SK-MEL-5 (cell line): ENCODE measurements around the gene ASAP2. TPM values are rescaled to one million over a fixed set of nuclear protein-coding genes. Genes with fewer than 3 reads are reported as not detected.

Experiments
- DNase-seq: peaks from one replicate; pipeline ENCODE4 v3.0.0-alpha.2; 2016; ENCODE audit warnings: low read depth, low spot score
- in situ Hi-C: cut with HindIII; loops from 2 replicates; pipeline ENCODE4 v1.10.0; 2016; ENCODE audit warnings: low sequenced_read_pairs, high pct_unique_total_duplicates, low pct_unique_long_range_greater_than_20kb
- polyA plus RNA-seq, 2 experiments: library from polyadenylated mRNA; depleted of rRNA; stranded (reverse); fragments of >200 nt; gene quantifications; 2 replicates each; pipeline ENCODE4 v1.2.3, GENCODE V29; 2015
- total RNA-seq: library from RNA; depleted of rRNA; stranded (reverse); fragments of >200 nt; shearing (Covaris generic); gene quantifications from 2 replicates; pipeline ENCODE4 v1.2.3, GENCODE V29; 2014; rRNA removed

ASAP2 gene
- total RNA-seq: 16.1 and 17.6 TPM in 2 replicates
- 18.8 and 26.4 TPM in 2 replicates for polyA plus RNA-seq (2015; cell fraction: cytosol; rRNA removed)
- polyA plus RNA-seq (2015; cell fraction: nucleus; rRNA removed): 36.2 and 40.4 TPM in 2 replicates

GRCh38 chr2:9205963-9206948 is at the start of gene ASAP2:
TSS of gene ASAP2 (plus strand) at chr2:9206812. CDS start at chr2:9207105, 293 bp downstream.
- in situ Hi-C loops: loop anchor here (5.0 kb wide), 1 partner anchor 64 kb away; no protein-coding TSS in a partner anchor
- DNase-seq: peak; percentile 69

DNA sequence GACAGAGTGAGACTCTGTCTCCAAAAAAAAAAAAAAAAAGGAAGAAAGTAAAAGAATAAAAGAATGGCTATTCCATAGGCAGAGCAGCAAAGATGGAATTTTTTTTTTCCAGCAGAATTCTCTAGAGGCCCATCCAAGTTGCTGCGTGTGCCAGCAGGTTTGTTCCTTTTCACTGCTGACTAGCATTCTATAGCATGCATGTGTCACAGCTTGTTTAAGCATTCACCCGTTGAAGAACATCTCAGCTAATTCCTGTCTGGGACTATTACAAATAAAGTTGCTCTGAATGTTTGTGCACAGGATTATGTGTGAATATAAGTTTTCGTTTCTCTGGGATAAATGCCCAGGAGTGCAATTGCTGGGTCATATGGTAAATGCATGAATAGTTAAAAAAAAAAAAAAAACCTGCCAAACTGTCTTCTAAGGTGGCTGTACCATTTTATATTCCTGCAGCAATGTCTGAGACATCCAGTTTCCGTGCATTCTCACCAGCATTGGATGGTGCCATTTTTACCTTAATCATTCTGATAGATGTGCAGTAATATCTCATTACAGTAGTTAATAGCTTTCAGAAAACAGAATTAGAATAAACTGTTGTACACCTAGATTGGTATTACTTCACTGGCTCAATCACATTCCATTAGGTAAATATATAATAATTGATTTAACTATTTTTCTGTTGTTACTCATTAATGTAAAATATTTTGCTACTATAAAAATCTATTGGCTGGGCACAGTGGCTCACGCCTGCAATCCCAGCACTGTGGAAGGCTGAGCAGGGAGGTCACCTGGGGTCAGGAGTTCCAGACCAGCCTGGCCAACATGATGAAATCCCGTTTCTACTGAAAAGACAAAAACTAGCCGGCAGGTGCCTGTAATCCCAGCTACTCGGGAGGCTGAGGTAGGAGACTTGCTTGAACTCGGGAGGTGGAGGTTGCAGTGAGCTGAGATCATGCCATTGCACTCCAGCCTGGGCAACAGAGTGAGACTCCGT is 47.5 kb upstream of the ASAP2 start:
- DNase-seq: peak; percentile 44
- in situ Hi-C loops: no loop called here

DNA sequence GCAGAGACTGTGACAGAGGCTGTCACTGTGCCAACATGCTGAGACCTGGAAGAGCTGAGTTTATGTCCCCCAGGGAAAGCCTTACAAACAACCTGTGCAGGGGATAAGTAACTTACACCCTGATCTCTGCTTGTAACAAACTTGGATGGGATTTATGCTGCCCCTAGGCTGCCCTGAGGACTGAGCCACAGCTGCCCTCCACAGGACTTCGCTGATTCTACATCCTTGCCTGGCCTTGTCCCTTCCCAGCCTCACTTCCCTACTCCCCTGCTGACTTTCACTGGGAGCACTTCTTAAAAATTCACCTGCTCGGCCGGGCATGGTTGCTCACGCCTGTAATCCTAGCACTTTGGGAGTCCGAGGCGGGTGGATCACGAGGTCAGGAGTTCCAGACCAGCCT is 45.9 kb upstream of the ASAP2 start:
- DNase-seq: no peak
- in situ Hi-C loops: no loop called here

DNA sequence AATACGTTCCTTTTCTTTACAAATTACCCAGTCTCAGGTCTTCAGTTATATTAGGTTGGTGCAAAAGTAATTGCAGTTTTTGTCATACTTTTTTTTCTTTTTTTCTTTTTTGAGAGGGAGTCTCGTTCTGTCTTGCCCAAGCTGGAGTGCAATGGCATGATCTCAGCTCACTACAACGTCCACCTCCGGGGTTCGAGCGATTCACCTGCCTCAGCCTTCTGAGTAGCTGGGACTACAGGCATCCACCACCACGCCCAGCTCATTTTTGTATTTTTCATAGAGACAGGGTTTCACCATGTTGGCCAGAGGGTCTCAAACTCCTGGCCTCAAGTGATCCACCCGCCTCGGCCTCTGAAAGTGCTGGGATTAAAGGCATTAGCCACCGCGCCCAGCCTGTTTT is 43.8 kb upstream of the ASAP2 start:
- no peak for DNase-seq
- in situ Hi-C loops: no loop called here

- DNase-seq: no peak
- in situ Hi-C loops: no loop called here
These were observed 43.1 kb upstream of the ASAP2 start for GRCh38 chr2:9163306-9164111.

DNA sequence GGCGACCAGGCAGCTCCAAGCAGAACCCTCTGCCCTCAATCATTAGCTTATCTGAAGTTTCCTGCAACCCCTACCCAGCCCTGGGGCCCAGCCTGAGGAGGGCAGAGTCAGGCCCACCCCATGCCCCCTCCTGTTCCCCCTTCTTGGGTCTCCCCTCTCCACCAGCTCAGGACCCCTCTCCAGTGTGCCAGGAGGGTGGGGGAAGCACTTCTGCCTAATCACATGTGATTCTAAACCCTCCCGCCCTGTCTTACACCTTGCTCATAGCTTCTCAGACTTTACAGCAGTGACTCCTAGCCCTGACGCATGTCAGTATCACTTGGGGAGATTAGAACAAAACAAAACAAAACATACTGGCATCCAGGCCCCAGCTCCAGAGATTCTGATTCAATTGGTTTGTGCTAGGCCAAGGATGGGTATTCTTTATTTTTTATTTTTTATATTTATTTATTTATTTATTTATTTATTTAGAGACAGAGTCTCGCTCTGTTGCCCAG is 42.5 kb upstream of the ASAP2 start:
- in situ Hi-C loops: no loop called here
- no peak for DNase-seq

DNA sequence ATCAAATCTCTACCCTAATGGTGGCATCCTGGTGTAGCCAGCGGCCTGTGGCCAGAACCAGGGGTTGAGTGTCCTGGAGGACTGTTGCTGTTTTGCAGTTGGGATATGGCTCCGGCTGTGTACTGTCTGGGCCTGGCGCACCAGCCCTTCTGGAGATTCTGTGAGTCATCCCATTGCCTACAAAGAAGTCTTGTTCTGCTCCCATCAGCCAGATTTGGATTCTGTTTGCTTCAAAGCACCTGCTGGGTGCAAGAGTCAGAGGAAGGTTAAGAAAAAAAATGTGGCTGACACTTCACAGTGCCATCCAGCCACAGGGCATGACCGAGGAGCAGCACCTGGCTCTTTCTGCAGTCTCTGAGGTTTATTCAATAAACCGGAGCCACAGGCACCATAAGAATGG is 41.0 kb upstream of the ASAP2 start:
- in situ Hi-C loops: no loop called here

DNA sequence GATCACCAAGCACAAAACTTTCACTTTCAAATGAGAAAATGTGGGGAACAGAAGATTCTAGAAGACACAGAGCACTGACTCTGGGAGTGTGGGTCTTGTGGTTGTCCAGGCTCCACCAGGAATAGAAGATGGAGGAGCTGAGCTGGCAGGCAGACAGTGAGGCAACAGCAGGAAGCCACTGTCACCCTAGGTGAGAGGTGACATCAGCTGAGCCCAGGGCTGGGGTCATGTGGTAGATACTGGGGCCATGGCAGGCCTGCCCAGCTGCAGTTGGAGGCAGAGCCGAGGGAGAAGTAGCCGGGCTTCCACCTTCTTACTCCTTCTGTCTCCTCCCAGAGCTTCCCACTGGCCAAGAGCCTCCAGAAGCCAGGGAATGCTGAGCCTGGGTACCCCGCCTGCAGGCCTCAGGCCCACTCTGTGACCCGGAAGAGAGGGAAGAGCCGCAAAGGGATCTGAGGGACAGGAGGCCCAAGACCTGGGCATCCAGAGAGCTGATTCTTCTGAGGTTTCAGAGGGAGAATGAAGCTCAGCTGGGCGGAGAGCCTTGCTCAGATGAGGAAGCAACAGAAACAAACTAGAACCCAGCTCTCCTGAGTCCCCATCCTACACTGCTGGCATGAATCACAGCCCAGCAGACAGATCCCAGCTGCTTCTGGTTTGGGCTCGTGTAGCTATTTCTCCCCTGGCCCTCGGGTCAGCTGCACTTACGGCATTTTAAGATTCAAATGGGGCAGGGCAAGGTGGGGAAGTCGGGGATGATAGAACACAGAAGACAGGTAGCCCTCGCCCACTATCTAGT is 39.8 kb upstream of the ASAP2 start:
- no peak for DNase-seq
- in situ Hi-C loops: no loop called here

More for the DNA sequence above, 41.0 kb upstream of the ASAP2 start:
- peak; percentile 73 for DNase-seq

DNA sequence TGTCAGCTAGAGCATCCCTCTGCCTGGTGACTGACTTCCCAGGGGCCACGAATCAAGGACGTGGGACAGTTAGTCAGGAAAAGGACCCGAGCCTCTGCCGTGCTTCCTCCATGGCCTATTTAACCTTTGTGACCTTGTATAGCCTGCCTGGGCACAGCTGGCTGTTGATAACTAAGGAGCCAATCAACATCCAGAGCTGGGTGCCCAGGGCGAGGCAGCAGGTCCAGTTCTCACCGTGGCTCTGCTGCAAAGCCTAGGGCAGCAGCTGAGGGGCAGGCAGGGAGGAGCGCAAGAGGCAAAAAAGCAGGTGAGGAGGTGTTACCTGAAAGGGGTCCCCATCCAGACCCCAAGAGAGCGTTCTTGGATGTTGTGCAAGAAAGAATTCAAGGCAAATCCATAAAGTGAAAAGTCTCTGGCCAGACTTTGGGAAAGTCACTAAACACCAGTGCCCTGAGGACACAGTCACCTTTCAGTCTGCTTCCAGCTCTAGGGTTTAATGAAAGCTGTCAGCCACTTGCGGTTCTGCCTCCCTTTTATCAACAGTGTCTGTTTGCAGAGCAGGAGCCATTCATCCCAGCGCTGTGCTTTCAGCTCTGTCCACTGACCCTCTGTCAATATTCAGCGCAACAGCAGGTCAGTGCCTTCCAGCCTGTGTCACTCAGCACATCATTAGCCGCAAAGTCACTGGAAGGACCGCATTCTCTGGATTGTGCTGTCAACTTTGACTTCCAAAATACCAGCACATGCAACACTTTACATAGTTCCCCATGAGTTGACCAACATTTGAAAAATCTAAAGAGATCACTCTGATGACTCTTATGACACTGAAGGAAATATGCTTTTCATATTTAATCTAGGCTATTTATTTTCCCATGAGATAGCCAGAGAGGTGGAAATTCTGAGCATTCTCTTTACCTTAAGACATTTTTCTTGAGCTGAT is 38.6 kb upstream of the ASAP2 start:
- in situ Hi-C loops: no loop called here
- no peak for DNase-seq

DNA sequence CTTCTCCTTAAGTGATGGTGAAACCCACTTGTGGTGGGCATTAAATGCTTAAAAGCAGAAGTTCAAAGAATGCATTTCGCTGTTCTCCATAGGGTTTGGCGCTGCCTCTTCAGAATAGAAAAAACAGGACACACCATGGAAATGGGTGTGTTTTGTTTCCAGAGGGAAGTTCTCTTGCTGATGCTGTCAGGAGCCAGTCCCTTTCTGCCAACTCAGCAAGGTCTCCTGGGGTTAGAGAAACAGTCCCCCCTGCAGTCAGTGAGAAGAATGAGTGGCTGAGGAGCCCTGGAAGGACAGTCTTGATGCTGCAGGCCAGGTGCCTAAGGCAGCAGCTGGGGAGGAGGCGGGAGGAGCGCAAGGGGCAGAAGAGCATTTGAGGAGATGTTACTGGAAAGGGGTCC is 37.8 kb upstream of the ASAP2 start:
- DNase-seq: peak; percentile 26
- in situ Hi-C loops: no loop called here

DNA sequence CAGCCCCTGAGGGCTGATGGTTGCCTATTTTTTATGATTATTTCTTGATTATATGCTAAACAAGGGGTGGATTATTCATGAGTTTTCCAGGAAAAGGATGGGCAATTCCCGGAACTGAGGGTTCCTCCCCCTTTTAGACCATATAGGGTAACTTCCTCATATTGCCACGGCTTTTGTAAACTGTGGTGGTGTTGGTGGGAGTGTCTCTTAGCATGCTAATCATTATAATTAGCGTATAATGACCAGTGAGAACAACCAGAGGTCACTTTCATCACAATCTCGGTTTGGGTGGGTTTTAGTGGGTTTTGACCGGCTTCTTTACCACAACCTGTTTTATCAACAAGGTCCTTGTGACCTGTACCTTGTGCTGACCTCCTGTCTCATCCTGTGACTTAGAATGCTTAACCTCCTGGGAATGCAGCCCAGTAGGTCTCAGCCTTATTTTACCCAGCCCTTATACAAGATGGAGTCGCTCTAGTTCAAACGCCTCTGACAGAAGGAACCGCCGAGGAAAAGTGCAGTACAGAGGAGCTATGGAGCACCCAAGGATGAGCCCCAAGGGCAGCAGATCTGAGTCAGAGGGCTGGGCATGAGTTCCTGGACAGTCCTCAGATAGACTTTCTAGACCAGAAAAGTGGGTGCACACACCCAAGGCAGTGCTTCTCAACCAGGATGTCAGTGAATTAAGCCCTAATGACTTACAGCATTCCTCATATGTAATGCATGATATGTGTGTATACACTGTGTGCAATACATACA is 37.1 kb upstream of the ASAP2 start:
- in situ Hi-C loops: no loop called here
- no peak for DNase-seq

- in situ Hi-C loops: no loop called here
These were observed 36.0 kb upstream of the ASAP2 start for GRCh38 chr2:9170458-9171130.

GRCh38 chr2:9174771-9175437 is 31.7 kb upstream of the ASAP2 start:
- in situ Hi-C loops: no loop called here

More at GRCh38 chr2:9170458-9171130, 36.0 kb upstream of the ASAP2 start:
- DNase-seq: no peak

More at GRCh38 chr2:9174771-9175437, 31.7 kb upstream of the ASAP2 start:
- peak; percentile 69 for DNase-seq
